ENCODE data around the gene PTPRM. TPM values are rescaled to one million over a fixed set of nuclear protein-coding genes. Genes with fewer than 3 reads are reported as not detected.

PTPRM gene
- polyA plus RNA-seq, 1 donor (not counting 4 experiments of a cell fraction or from before 2014, with no cell fraction given) = 54.5 TPM

DNA sequence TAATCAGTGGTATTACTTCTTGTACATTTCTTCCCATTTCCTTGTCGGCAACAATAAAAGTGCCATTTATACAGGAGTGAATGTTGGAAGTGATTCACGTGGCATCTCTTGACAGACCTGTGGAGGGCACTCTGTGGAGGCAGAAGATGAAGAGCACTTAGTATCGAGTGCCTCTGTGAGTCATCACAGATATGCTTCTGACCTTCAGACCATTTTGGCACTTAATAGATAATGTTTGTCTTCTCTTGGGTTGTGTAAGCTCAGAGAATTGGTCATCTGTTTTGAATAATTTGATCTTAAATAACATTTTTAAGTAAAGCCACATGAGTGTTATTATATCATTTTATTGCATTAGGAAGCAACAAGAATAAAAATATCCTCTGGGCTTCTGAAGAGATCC lies 305.5 kb downstream of the PTPRM start:
- no peaks in the 10 kb centered on the region for H3K27me3 ChIP-seq (ENCODE audit: control insufficient read depth, extremely low read depth, insufficient read depth, low read length)
- no peaks in the 10 kb centered on the region for H3K9me3 ChIP-seq (ENCODE audit: control insufficient read depth, low read depth, low read length)
- no peaks in the 10 kb centered on the region for H3K79me2 ChIP-seq (ENCODE audit: control insufficient read depth, insufficient read depth, low read length)
- no peak overlapping the region for H2AFZ ChIP-seq (ENCODE audit: control insufficient read depth, low read length)
- TF ChIP-seq, protein P1, sequence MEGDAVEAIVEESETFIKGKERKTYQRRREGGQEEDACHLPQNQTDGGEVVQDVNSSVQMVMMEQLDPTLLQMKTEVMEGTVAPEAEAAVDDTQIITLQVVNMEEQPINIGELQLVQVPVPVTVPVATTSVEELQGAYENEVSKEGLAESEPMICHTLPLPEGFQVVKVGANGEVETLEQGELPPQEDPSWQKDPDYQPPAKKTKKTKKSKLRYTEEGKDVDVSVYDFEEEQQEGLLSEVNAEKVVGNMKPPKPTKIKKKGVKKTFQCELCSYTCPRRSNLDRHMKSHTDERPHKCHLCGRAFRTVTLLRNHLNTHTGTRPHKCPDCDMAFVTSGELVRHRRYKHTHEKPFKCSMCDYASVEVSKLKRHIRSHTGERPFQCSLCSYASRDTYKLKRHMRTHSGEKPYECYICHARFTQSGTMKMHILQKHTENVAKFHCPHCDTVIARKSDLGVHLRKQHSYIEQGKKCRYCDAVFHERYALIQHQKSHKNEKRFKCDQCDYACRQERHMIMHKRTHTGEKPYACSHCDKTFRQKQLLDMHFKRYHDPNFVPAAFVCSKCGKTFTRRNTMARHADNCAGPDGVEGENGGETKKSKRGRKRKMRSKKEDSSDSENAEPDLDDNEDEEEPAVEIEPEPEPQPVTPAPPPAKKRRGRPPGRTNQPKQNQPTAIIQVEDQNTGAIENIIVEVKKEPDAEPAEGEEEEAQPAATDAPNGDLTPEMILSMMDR (optimal IDR thresholded peaks at IDR 0.05 in 1 of 3, IDR thresholded peaks at IDR 0.05 in 1 of 3, conservative IDR thresholded peaks at IDR 0.05 in 1 of 3; ENCODE audit: extremely low read depth in 1 of 3, insufficient read depth in 2 of 3, low read length in 3 of 3) = peak in 2 of 3 experiments; percentile 27 to 61
- TF ChIP-seq EZH2 (IDR thresholded peaks at IDR 0.05; ENCODE audit: low read length) = no peak
- peaks cover 22% of the 10 kb centered on the region for H3K4me1 ChIP-seq (ENCODE audit: control insufficient read depth, extremely low read depth, insufficient read depth, low read length)
- H3K4me2 ChIP-seq (ENCODE audit: control insufficient read depth, extremely low read depth, insufficient read depth, low read depth, low read length) = no peak overlapping the region
- H3K36me3 ChIP-seq (ENCODE audit: control insufficient read depth in 2 of 2, extremely low read depth in 1 of 2, insufficient read depth in 2 of 2, low read length in 2 of 2) = no peaks in the 10 kb centered on the region
- dilution Hi-C loops (cut with MboI; ENCODE audit: extremely low pct_ligation_motif_present, low sequenced_read_pairs) = no loop called here
- FAIRE-seq (peak; percentile 20), DNase-seq (ENCODE audit: low read depth, low spot score) (no peak)
- H3K4me3 ChIP-seq (ENCODE audit: control insufficient read depth in 2 of 3, extremely low read depth in 1 of 3, insufficient read depth in 2 of 3, low read depth in 1 of 3, low read length in 3 of 3) = no peak overlapping the region
- H3K27ac ChIP-seq (ENCODE audit: control insufficient read depth, insufficient read depth, low read length) = peak overlapping the region; percentile 59
- no peaks in the 10 kb centered on the region for H3K9me1 ChIP-seq (ENCODE audit: control insufficient read depth, extremely low read depth, insufficient read depth, low read length)
- no peaks in the 10 kb centered on the region for H4K20me1 ChIP-seq (ENCODE audit: control insufficient read depth, extremely low read depth, insufficient read depth, low read length)
- H3K9ac ChIP-seq (ENCODE audit: control insufficient read depth, extremely low read depth, insufficient read depth, low read length) = no peak overlapping the region

DNA sequence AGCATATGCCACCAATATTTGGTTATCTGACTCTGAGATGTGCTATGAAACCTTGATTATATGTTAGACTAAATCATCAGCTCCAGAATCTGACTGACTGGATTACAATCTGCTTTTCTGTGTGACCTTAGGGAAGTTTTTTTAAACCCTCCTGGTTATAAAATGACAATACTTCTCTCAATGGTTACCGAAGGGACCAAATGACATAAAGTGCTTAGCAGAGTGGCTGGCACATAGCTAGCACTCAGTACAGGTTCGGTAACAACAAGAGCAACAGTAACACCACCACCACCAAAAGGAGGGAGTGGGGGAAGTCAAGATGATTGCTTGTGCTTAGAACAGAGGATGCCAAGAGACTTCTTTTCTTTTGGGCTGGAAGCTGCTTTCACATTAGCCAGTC lies 306.2 kb downstream of the PTPRM start:
- no peak for FAIRE-seq

More for the DNA sequence above, 306.2 kb downstream of the PTPRM start:
- no peak overlapping the region for H3K4me3 ChIP-seq (ENCODE audit: control insufficient read depth in 2 of 3, extremely low read depth in 1 of 3, insufficient read depth in 2 of 3, low read depth in 1 of 3, low read length in 3 of 3)
- dilution Hi-C loops (cut with MboI; ENCODE audit: extremely low pct_ligation_motif_present, low sequenced_read_pairs) = no loop called here
- H3K9me1 ChIP-seq (ENCODE audit: control insufficient read depth, extremely low read depth, insufficient read depth, low read length) = no peaks in the 10 kb centered on the region
- peaks cover 22% of the 10 kb centered on the region for H3K4me1 ChIP-seq (ENCODE audit: control insufficient read depth, extremely low read depth, insufficient read depth, low read length)
- H3K27me3 ChIP-seq (ENCODE audit: control insufficient read depth, extremely low read depth, insufficient read depth, low read length) = no peaks in the 10 kb centered on the region
- no peaks in the 10 kb centered on the region for H3K79me2 ChIP-seq (ENCODE audit: control insufficient read depth, insufficient read depth, low read length)
- no peak overlapping the region for H2AFZ ChIP-seq (ENCODE audit: control insufficient read depth, low read length)
- no peaks in the 10 kb centered on the region for H4K20me1 ChIP-seq (ENCODE audit: control insufficient read depth, extremely low read depth, insufficient read depth, low read length)
- no peak for DNase-seq (ENCODE audit: low read depth, low spot score)
- TF ChIP-seq, protein P1 (optimal IDR thresholded peaks at IDR 0.05 in 1 of 3, IDR thresholded peaks at IDR 0.05 in 1 of 3, conservative IDR thresholded peaks at IDR 0.05 in 1 of 3; ENCODE audit: extremely low read depth in 1 of 3, insufficient read depth in 2 of 3, low read length in 3 of 3) = no peak
- TF ChIP-seq EZH2 (IDR thresholded peaks at IDR 0.05; ENCODE audit: low read length) = no peak
- H3K36me3 ChIP-seq (ENCODE audit: control insufficient read depth in 2 of 2, extremely low read depth in 1 of 2, insufficient read depth in 2 of 2, low read length in 2 of 2) = no peaks in the 10 kb centered on the region
- H3K9me3 ChIP-seq (ENCODE audit: control insufficient read depth, low read depth, low read length) = no peaks in the 10 kb centered on the region
- no peak overlapping the region for H3K4me2 ChIP-seq (ENCODE audit: control insufficient read depth, extremely low read depth, insufficient read depth, low read depth, low read length)
- no peak overlapping the region for H3K27ac ChIP-seq (ENCODE audit: control insufficient read depth, insufficient read depth, low read length)
- H3K9ac ChIP-seq (ENCODE audit: control insufficient read depth, extremely low read depth, insufficient read depth, low read length) = no peak overlapping the region
